Activated CD8-positive, alpha-beta T cell treated with anti-CD3 and anti-CD28 coated beads for 36 hours (primary cell): ENCODE results near the gene CRMP1. TPM values are rescaled to one million over a fixed set of nuclear protein-coding genes. Genes with fewer than 3 reads are reported as not detected.
"Not testable (repeated sequence)": the region's sequence is repeated elsewhere in the genome, so short reads cannot be mapped to it uniquely, and the experiment has no call there.

Experiments used
- ATAC-seq: fragments of 200-7000 bp; cut with Tn5 transposase; one replicate; pipeline ENCODE4 v1.10.0; 2021; ENCODE audit warnings: mild to moderate bottlenecking, moderate library complexity
- CTCF ChIA-PET: fragments of 350-600 bp; sonication (Branson Sonifier 250); formaldehyde crosslinking; loops from one replicate; lab custom pipeline; 2021; ENCODE audit warnings: antibody characterized with exemption; lab: Charles Lee
- POLR2A ChIA-PET: fragments of 350-600 bp; sonication (Branson Sonifier 250); formaldehyde crosslinking; loops from one replicate; lab custom pipeline; 2021; ENCODE audit warnings: antibody characterized with exemption; lab: Charles Lee
- DNase-seq: peaks from one replicate; pipeline ENCODE4 v3.0.0-alpha.2; 2020
- H3K27ac Mint-ChIP-seq: one replicate; pipeline ENCODE4 v1.8.0; 2021; ENCODE audit warnings: mild to moderate bottlenecking, mixed read lengths
- H3K27me3 Mint-ChIP-seq: one replicate; pipeline ENCODE4 v1.8.0; 2021; ENCODE audit warnings: mixed read lengths
- H3K36me3 Mint-ChIP-seq: one replicate; pipeline ENCODE4 v1.8.0; 2021; ENCODE audit warnings: low read depth, mixed read lengths
- H3K4me1 Mint-ChIP-seq: one replicate; pipeline ENCODE4 v1.8.0; 2021; ENCODE audit warnings: low read depth, mixed read lengths
- H3K4me3 Mint-ChIP-seq: one replicate; pipeline ENCODE4 v1.8.0; 2021; ENCODE audit warnings: mild to moderate bottlenecking, moderate library complexity, mixed read lengths
- H3K9me3 Mint-ChIP-seq: one replicate; pipeline ENCODE4 v1.8.0; 2021; ENCODE audit warnings: mixed read lengths
- CTCF ChIP-seq: fragments of 200-600 bp; IDR thresholded peaks from one replicate; pipeline ENCODE4 v1.8.0; 2022; ENCODE audit warnings: antibody characterized with exemption, mild to moderate bottlenecking
- intact Hi-C: fragments of 100-400 bp; cut with micrococcal nuclease; formaldehyde crosslinking; loops from one replicate; pipeline ENCODE4 v1.10.0; 2022
- total RNA-seq, 2 experiments: library from RNA; stranded (reverse); gene quantifications; one replicate each; pipeline ENCODE4 v1.2.3, GENCODE V29; 2021

Gene CRMP1
- total RNA-seq, 2 experiments from 2014 or later: not detected

GRCh38 chr4:5842456-5842855 lies 50.4 kb downstream of the CRMP1 start:
- POLR2A ChIA-PET: no interaction called here
- H3K9me3 Mint-ChIP-seq: no peaks in the 10 kb centered on the region
- no peaks in the 10 kb centered on the region for H3K36me3 Mint-ChIP-seq

GRCh38 chr4:5839751-5840674 lies 52.9 kb downstream of the CRMP1 start:
- intact Hi-C loops: no loop called here
- H3K27ac Mint-ChIP-seq: no peak overlapping the region
- no peaks in the 10 kb centered on the region for H3K27me3 Mint-ChIP-seq
- ChIA-PET POLR2A (no interaction called here), CTCF (no interaction called here)
- DNase-seq (no peak), ATAC-seq (no peak)
- H3K36me3 Mint-ChIP-seq: no peaks in the 10 kb centered on the region
- TF ChIP-seq CTCF: no peak
- H3K4me3 Mint-ChIP-seq: no peak overlapping the region
- H3K4me1 Mint-ChIP-seq: no peaks in the 10 kb centered on the region
- H3K9me3 Mint-ChIP-seq: no peaks in the 10 kb centered on the region

More at GRCh38 chr4:5842456-5842855, 50.4 kb downstream of the CRMP1 start:
- CTCF ChIA-PET: no interaction called here
- Mint-ChIP-seq H3K4me3 (no peak overlapping the region), H3K27me3 (no peaks in the 10 kb centered on the region), H3K27ac (no peak overlapping the region), H3K4me1 (no peaks in the 10 kb centered on the region)
- DNase-seq: no peak
- TF ChIP-seq CTCF: no peak
- ATAC-seq: no peak
- intact Hi-C loops: no loop called here

- ATAC-seq (no peak), DNase-seq (no peak)
- H3K36me3 Mint-ChIP-seq: no peaks in the 10 kb centered on the region
- H3K27me3 Mint-ChIP-seq: no peaks in the 10 kb centered on the region
- no peak for TF ChIP-seq CTCF
- H3K9me3 Mint-ChIP-seq: no peaks in the 10 kb centered on the region
- intact Hi-C loops: no loop called here
- CTCF ChIA-PET: no interaction called here
- no peak overlapping the region for H3K27ac Mint-ChIP-seq
- H3K4me3 Mint-ChIP-seq: no peak overlapping the region
- H3K4me1 Mint-ChIP-seq: no peaks in the 10 kb centered on the region
- POLR2A ChIA-PET: no interaction called here
These were observed 53.6 kb downstream of the CRMP1 start for GRCh38 chr4:5839332-5839731.

GRCh38 chr4:5837483-5837882 lies 55.4 kb downstream of the CRMP1 start:
- CTCF ChIA-PET, DNase-seq, H3K27me3 Mint-ChIP-seq, H3K9me3 Mint-ChIP-seq, intact Hi-C loops, POLR2A ChIA-PET, H3K4me3 Mint-ChIP-seq, ATAC-seq, H3K36me3 Mint-ChIP-seq, H3K4me1 Mint-ChIP-seq, H3K27ac Mint-ChIP-seq: not testable (repeated sequence)

GRCh38 chr4:5836943-5837342 lies 55.9 kb downstream of the CRMP1 start:
- POLR2A ChIA-PET: no interaction called here
- H3K27ac Mint-ChIP-seq: no peak overlapping the region

More at GRCh38 chr4:5836943-5837342, 55.9 kb downstream of the CRMP1 start:
- intact Hi-C loops: no loop called here
- DNase-seq: no peak
- Mint-ChIP-seq H3K27me3 (no peaks in the 10 kb centered on the region), H3K36me3 (no peaks in the 10 kb centered on the region), H3K9me3 (no peaks in the 10 kb centered on the region), H3K4me3 (no peak overlapping the region), H3K4me1 (no peaks in the 10 kb centered on the region)
- ATAC-seq: no peak
- CTCF ChIA-PET: no interaction called here
- no peak for TF ChIP-seq CTCF
